Testis (tissue), 2 donors: ENCODE measurements around the gene ARRDC4.

Source experiments
- CTCF ChIP-seq, 3 experiments: fragments of 450-650 bp in 2 of 3; fragments of 200-600 bp in 1 of 3; sonication (generic) in 1 of 3; IDR thresholded peaks; one replicate each; pipeline ENCODE4 v1.5.1; 2016 to 2019; ENCODE audit warnings: antibody characterized with exemption in 3 of 3, mild to moderate bottlenecking in 2 of 3, moderate library complexity in 1 of 3
- POLR2A ChIP-seq: fragments of 450-650 bp; IDR thresholded peaks from one replicate; pipeline ENCODE4 v1.6.1; 2017; ENCODE audit warnings: antibody characterized with exemption, mild to moderate bottlenecking, moderate library complexity

DNA sequence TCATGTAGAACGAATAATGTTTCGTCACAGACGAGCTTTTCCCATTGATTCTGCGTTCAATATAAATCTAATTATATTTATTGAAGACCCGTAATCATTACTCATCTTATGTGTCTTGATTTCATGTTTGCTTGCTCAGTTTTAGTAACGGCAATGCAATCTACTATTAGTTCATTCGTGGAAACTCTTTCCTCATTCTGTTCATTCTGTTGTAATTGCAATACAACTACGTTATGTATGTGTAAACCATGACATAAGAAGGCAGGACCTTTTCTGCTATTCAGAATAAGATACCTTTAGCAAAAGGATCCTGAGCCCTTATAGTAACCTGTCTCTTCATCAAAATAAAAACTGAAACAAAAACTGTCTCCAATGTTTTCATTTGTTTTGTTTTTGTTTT is 6.8 kb upstream of the ARRDC4 start:
- no peak for TF ChIP-seq CTCF (IDR thresholded peaks at IDR 0.05)
- no peak for TF ChIP-seq POLR2A
